GM12872 (cell line): Measurements from ENCODE around the gene OR10K1.

Experiments
- TF ChIP-seq, protein P1 (sequence below): IDR thresholded peaks from 3 replicates; pipeline ENCODE4 v1.5.1; 2011; ENCODE audit warnings: low read depth, mild to moderate bottlenecking, low read length, moderate library complexity; ENCODE audit not compliant: insufficient read depth

OR10K1 gene

DNA sequence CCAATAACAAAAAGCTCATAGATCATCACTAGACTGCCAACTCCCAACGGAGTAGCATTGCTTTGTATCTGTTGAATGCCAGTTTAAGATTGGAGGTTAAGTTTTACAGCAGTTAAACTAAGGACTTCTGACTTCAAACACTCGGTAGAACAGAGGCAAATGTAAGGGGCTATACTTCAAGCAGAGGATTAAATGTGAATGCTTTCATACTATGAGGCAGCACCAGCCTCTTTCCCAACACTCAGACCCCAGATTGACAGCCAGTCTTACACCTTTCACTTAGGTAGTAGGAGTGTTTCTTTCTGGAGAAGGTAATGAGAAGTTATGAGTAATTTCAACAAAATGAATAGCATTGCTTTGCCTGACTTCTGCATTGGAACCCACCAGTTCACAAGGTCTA is 33.2 kb downstream of the OR10K1 start:
- TF ChIP-seq, protein P1, sequence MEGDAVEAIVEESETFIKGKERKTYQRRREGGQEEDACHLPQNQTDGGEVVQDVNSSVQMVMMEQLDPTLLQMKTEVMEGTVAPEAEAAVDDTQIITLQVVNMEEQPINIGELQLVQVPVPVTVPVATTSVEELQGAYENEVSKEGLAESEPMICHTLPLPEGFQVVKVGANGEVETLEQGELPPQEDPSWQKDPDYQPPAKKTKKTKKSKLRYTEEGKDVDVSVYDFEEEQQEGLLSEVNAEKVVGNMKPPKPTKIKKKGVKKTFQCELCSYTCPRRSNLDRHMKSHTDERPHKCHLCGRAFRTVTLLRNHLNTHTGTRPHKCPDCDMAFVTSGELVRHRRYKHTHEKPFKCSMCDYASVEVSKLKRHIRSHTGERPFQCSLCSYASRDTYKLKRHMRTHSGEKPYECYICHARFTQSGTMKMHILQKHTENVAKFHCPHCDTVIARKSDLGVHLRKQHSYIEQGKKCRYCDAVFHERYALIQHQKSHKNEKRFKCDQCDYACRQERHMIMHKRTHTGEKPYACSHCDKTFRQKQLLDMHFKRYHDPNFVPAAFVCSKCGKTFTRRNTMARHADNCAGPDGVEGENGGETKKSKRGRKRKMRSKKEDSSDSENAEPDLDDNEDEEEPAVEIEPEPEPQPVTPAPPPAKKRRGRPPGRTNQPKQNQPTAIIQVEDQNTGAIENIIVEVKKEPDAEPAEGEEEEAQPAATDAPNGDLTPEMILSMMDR = no peak

DNA sequence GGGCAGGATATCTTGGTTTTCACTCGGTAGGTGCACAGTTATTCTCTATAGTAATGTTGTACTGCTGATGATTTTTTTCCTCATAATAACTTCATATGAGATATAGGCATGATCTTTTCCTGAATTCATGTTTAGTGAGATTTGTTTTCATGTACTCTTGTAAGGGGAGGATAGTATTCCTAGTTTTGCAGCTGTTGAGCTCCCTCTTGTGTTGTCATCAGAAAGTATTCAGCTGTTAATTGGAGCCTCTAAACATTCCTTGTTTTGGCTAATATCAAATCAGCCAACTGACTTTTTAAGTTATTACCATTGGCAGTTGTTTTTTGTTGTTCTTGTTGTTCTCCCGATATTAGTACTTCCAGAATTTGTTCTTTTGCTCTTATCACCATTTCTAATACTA is 34.7 kb downstream of the OR10K1 start:
- TF ChIP-seq, protein P1 = peak; percentile 22; the same call in 1 of the 3 replicates

- TF ChIP-seq, protein P1 = peak; percentile 74
Measured at GRCh38 chr1:158506369-158506987, 44.8 kb downstream of the OR10K1 start.

- TF ChIP-seq, protein P1 = no peak
Measured at GRCh38 chr1:158507511-158507910, 45.9 kb downstream of the OR10K1 start.

- TF ChIP-seq, protein P1 = no peak
Measured at GRCh38 chr1:158509471-158510156, 48.0 kb downstream of the OR10K1 start.

DNA sequence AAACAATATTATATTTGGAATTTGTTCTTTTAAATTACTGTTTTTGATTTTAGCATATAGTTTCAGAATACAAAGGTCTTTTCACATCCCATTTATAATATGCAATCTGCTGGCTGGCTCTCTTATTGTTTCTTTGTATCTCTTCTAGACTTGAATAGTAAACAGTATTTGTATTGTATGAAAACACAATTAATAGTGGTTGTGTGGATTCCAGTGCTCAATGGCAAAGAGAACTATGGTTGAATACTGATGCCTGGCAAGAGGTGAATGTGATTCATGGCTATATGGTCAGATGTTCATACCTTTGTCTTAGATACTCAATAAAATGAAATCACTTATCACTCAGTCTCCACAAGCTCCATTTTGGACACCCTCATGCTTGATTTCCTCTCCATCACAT is 55.3 kb downstream of the OR10K1 start:
- TF ChIP-seq, protein P1 = no peak
